Adrenal gland (tissue), 12 donors: ENCODE data around the gene PRKCA. TPM values are rescaled to one million over a fixed set of nuclear protein-coding genes. Genes with fewer than 3 reads are reported as not detected.

Experiments used
- DNase-seq, 7 donors: peaks; one replicate each; pipeline ENCODE4 v3.0.0-alpha.2; 2019 to 2020
- H3K27ac ChIP-seq, 5 donors: fragments of 200-600 bp; sonication (generic) in 4 of 5; 1 replicate in 3 of 5; 2 replicates in 2 of 5; pipeline versions ENCODE4 v1.5.1 to v1.8.0; 2016 to 2020; ENCODE audit warnings: mild to moderate bottlenecking in 1 of 5
- H3K27me3 ChIP-seq: fragments of 200-600 bp; 2 replicates; pipeline ENCODE4 v1.8.0; 2021
- H3K36me3 ChIP-seq, 2 donors: fragments of 200-600 bp; replicated peaks in 1 of 2; 1 replicate in 1 of 2; 2 replicates in 1 of 2; pipeline versions ENCODE4 v1.5.1 to v1.8.0; 2018 to 2022
- H3K4me1 ChIP-seq, 2 donors: fragments of 200-600 bp; replicated peaks in 1 of 2; 1 replicate in 1 of 2; 2 replicates in 1 of 2; pipeline versions ENCODE4 v1.5.1 to v1.8.0; 2018 to 2021
- H3K4me3 ChIP-seq, 4 donors: fragments of 200-600 bp; sonication (generic) in 3 of 4; one replicate each; pipeline ENCODE4 v1.5.1; 2016 to 2018
- H3K9me3 ChIP-seq, 3 donors: fragments of 200-600 bp; sonication (generic) in 1 of 3; replicated peaks in 1 of 3; 1 replicate in 2 of 3; 2 replicates in 1 of 3; pipeline versions ENCODE4 v1.5.1 to v1.8.0; 2016 to 2021
- CTCF ChIP-seq, 6 experiments: fragments of 450-650 bp in 4 of 6; fragments of 200-600 bp in 2 of 6; sonication (generic) in 1 of 6; IDR thresholded peaks; 1 replicate in 5 of 6; 2 replicates in 1 of 6; pipeline versions ENCODE4 v1.5.1 to v1.8.0; 2016 to 2021; ENCODE audit warnings: antibody characterized with exemption in 6 of 6, mild to moderate bottlenecking in 2 of 6, moderate library complexity in 1 of 6
- POLR2A ChIP-seq, 2 donors: fragments of 450-650 bp; IDR thresholded peaks; one replicate each; pipeline ENCODE4 v1.6.1; 2017; ENCODE audit warnings: antibody characterized with exemption in 2 of 2, mild to moderate bottlenecking in 2 of 2, moderate library complexity in 1 of 2
- WGBS, 4 donors: extraction: QIAGEN DNeasy Blood & Tissue Kit in 2 of 4; methylation state at CpG; one replicate each; pipeline versions ENCODE4 v1.1.5 to v1.1.7; 2013 to 2017; 5-methylcytosine and 5-hydroxymethylcytosine counted together
- intact Hi-C, 2 donors: fragments of 100-400 bp; cut with DNase I; formaldehyde crosslinking; loops; one replicate each; pipeline versions ENCODE4 v1.14.1 to v1.15.0; 2022 to 2023
- polyA plus RNA-seq, 3 donors: library from polyadenylated mRNA; stranded (reverse); fragments of 200-250 nt in 2 of 3; fragments of 350-450 nt in 1 of 3; fragmentation: Illumina TruSeq in 1 of 3; extraction: RNeasy Lipid Tissue Mini Kit (QIAGEN cat#74804) in 1 of 3; gene quantifications; one replicate each; pipeline ENCODE4 v1.2.3, GENCODE V29; 2013 to 2014
- total RNA-seq, 9 donors: library from RNA; depleted of rRNA in 4 of 9; stranded (reverse); fragments of >200 nt in 4 of 9; fragments of 120-200 nt in 1 of 9; fragmentation: NEBNext Ultra II Directional in 1 of 9; extraction: Animal tissue kit (Norgen Biotek cat#: 25700) in 1 of 9; gene quantifications; one replicate each; pipeline versions ENCODE4 v1.1.0 to v1.2.4, GENCODE V29; 2013 to 2023
- donor health status: healthy with polysubstance abuse.
- donor health status: Bipolar disorder and iron deficiency.
- donor health status: DM: yes; HTN: yes; CAD: no.
- donor health status: DM: no; HTN: no; CAD: no.
- donor health status: DM: no; HTN: no; CAD: no.
- donor health status: DM: yes; HTN: yes; CAD: no.

Gene PRKCA
- total and polyA plus RNA-seq, 12 donors = 15.1 to 202 (median 84.1) TPM

GRCh38 chr17:66753126-66753920, 450.9 kb downstream of the PRKCA start:
- no peak for DNase-seq

GRCh38 chr17:66755101-66755943, 452.9 kb downstream of the PRKCA start:
- Histone ChIP-seq H3K4me1 (no peaks in the 10 kb centered on the region), H3K4me3 (no peak overlapping the region), H3K27ac (no peak overlapping the region), H3K27me3 (no peaks in the 10 kb centered on the region), H3K9me3 (no peaks in the 10 kb centered on the region), H3K36me3 (no peaks in the 10 kb centered on the region)
- 91 to 98% (median 93%) methylated on average over 14 to 18 of the region's 18 CpGs for WGBS, 4 donors
- DNase-seq = no peak
- TF ChIP-seq POLR2A (IDR thresholded peaks at IDR 0.05) (no peak), CTCF (IDR thresholded peaks at IDR 0.05) (no peak)
- intact Hi-C loops = no loop called here

More at GRCh38 chr17:66753126-66753920, 450.9 kb downstream of the PRKCA start:
- TF ChIP-seq POLR2A (IDR thresholded peaks at IDR 0.05) = no peak
- TF ChIP-seq CTCF (IDR thresholded peaks at IDR 0.05) = no peak
- 88 to 94% (median 93%) methylated on average over 10 to 11 of the region's 11 CpGs for WGBS, 4 donors
- no peaks in the 10 kb centered on the region for H3K27me3 ChIP-seq
- intact Hi-C loops = no loop called here
- no peaks in the 10 kb centered on the region for H3K36me3 ChIP-seq
- H3K27ac ChIP-seq = no peak overlapping the region
- H3K9me3 ChIP-seq = no peaks in the 10 kb centered on the region
- no peak overlapping the region for H3K4me3 ChIP-seq
- no peaks in the 10 kb centered on the region for H3K4me1 ChIP-seq

- no peak overlapping the region for H3K27ac ChIP-seq
- H3K9me3 ChIP-seq = no peaks in the 10 kb centered on the region
- TF ChIP-seq POLR2A (IDR thresholded peaks at IDR 0.05) (no peak), CTCF (IDR thresholded peaks at IDR 0.05) (no peak)
- WGBS, 4 donors = 92 to 98% (median 96%) methylated on average over 10 of the region's 10 CpGs
- H3K36me3 ChIP-seq = no peaks in the 10 kb centered on the region
- no peaks in the 10 kb centered on the region for H3K4me1 ChIP-seq
- intact Hi-C loops = no loop called here
- no peak for DNase-seq
- no peaks in the 10 kb centered on the region for H3K27me3 ChIP-seq
- no peak overlapping the region for H3K4me3 ChIP-seq
Measured at GRCh38 chr17:66755944-66756290, 453.5 kb downstream of the PRKCA start.

GRCh38 chr17:66760324-66760723, 457.9 kb downstream of the PRKCA start:
- Histone ChIP-seq H3K9me3 (no peaks in the 10 kb centered on the region), H3K27ac (no peak overlapping the region), H3K4me1 (no peaks in the 10 kb centered on the region), H3K27me3 (no peaks in the 10 kb centered on the region), H3K36me3 (no peaks in the 10 kb centered on the region), H3K4me3 (no peak overlapping the region)
- TF ChIP-seq POLR2A (IDR thresholded peaks at IDR 0.05) (no peak), CTCF (IDR thresholded peaks at IDR 0.05) (no peak)
- no peak for DNase-seq
- intact Hi-C loops = no loop called here
- 96 to 98% (median 97%) methylated on average over 3 of the region's 3 CpGs for WGBS, 4 donors
